ENCODE measurements around the gene SSNA1. TPM values are rescaled to one million over a fixed set of nuclear protein-coding genes. Genes with fewer than 3 reads are reported as not detected.

Gene SSNA1
- total and polyA plus RNA-seq, 12 donors = 13.2 to 138 (median 70.3) TPM

DNA sequence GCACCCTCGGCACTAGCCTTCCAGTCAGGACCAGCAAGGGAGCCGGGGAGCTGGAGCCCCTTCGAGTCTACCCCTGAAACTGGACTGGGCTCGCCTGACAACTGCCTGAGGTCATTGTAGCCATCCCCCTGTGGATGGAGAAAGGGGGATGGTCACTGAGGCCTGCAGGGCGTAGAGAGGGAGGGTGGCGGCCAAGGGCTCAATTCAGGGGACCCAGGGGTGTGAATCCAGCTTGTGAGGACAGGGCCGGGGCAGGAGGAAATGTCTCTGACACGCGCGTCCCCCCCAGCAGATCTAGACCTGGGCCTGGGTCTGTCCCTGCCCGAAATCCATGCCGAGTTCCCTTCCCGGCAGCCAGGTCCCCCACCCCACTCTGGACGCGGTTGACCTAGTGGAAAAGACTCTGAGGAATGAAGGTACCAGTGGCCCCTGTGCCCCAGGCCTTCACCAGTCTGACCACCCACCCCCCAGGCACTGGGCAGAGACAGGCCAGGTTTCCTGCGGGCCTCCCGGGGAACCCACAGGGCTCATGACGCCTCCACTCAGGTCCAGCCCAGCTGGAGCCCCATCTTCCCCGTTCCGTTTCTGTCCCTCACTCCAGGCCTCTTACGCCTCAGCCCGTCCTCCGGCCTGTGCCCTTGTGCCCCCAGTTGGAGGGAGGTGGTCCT lies 43.0 kb downstream of the SSNA1 start:
- Histone ChIP-seq H3K9me3 (replicated peaks in 1 of 3) (no peaks in the 10 kb centered on the region), H3K27me3 (peaks cover 50% of the 10 kb centered on the region), H3K36me3 (replicated peaks in 1 of 2) (no peaks in the 10 kb centered on the region), H3K4me3 (no peak overlapping the region), H3K4me1 (replicated peaks in 1 of 2) (peaks cover 0 to 6% of the 10 kb centered on the region in 2 donors), H3K27ac (no peak overlapping the region)
- no peak for DNase-seq
- 73 to 84% (median 78%) methylated on average over 18 to 23 of the region's 23 CpGs for WGBS, 4 donors
- no peak for TF ChIP-seq POLR2A (IDR thresholded peaks at IDR 0.05)
- TF ChIP-seq, protein P1, sequence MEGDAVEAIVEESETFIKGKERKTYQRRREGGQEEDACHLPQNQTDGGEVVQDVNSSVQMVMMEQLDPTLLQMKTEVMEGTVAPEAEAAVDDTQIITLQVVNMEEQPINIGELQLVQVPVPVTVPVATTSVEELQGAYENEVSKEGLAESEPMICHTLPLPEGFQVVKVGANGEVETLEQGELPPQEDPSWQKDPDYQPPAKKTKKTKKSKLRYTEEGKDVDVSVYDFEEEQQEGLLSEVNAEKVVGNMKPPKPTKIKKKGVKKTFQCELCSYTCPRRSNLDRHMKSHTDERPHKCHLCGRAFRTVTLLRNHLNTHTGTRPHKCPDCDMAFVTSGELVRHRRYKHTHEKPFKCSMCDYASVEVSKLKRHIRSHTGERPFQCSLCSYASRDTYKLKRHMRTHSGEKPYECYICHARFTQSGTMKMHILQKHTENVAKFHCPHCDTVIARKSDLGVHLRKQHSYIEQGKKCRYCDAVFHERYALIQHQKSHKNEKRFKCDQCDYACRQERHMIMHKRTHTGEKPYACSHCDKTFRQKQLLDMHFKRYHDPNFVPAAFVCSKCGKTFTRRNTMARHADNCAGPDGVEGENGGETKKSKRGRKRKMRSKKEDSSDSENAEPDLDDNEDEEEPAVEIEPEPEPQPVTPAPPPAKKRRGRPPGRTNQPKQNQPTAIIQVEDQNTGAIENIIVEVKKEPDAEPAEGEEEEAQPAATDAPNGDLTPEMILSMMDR (IDR thresholded peaks at IDR 0.05) = no peak
- intact Hi-C loops (cut with DNase I) = loop anchor here in 1 of 2 donors (10.0 kb wide), 1 partner anchor 447 kb away; no protein-coding TSS in a partner anchor

DNA sequence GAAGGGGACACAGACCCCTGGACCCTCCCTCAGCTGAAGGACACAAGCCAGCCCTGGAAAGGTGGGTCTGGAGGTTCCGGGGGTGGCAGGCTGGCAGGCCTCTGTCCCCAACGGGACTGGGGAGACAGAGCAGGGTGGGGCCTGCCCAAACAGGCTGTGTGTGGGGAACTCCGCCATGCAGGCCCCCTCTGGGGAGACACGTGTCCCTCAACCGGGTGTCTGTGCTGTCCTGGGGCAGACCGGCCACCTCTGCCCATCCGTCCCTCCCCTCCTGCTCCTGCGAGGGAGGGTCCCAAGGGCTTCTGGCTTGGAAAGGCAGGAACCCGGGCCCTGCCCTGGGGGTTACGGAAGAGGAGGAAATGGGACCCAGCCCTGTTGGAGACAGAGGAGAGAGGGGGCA lies 43.6 kb downstream of the SSNA1 start:
- no peaks in the 10 kb centered on the region for H3K9me3 ChIP-seq (replicated peaks in 1 of 3)
- no peak for DNase-seq
- H3K27me3 ChIP-seq = peaks cover 50% of the 10 kb centered on the region
- intact Hi-C loops (cut with DNase I) = loop anchor here in 1 of 2 donors (10.0 kb wide), 1 partner anchor 447 kb away; no protein-coding TSS in a partner anchor
- TF ChIP-seq, protein P1 (IDR thresholded peaks at IDR 0.05) = no peak
- TF ChIP-seq POLR2A (IDR thresholded peaks at IDR 0.05) = no peak
- H3K36me3 ChIP-seq (replicated peaks in 1 of 2) = no peaks in the 10 kb centered on the region
- WGBS, 4 donors = 63 to 73% (median 68%) methylated on average over 3 to 10 of the region's 10 CpGs
- peaks cover 0 to 6% of the 10 kb centered on the region in 2 donors for H3K4me1 ChIP-seq (replicated peaks in 1 of 2)
- H3K4me3 ChIP-seq = no peak overlapping the region
- no peak overlapping the region for H3K27ac ChIP-seq

DNA sequence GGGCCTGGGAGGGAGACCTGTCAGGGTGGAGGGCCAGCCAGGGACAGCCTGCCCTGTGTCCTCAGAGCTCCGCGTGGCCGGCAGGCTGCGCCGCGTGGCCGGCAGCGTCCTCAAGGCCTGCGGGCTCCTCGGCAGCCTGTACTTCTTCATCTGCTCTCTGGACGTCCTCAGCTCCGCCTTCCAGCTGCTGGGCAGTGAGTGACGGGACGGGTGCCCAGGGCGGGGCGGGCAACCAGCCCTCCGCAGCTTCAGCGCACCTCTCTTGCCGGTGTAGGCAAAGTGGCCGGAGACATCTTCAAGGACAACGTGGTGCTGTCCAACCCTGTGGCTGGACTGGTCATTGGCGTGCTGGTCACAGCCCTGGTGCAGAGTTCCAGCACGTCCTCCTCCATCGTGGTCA lies 44.0 kb downstream of the SSNA1 start:
- no peaks in the 10 kb centered on the region for H3K36me3 ChIP-seq (replicated peaks in 1 of 2)
- intact Hi-C loops (cut with DNase I) = loop anchor here in 1 of 2 donors (10.0 kb wide), 1 partner anchor 448 kb away; no protein-coding TSS in a partner anchor
- TF ChIP-seq POLR2A (IDR thresholded peaks at IDR 0.05) = no peak
- TF ChIP-seq, protein P1 (IDR thresholded peaks at IDR 0.05) = no peak
- no peaks in the 10 kb centered on the region for H3K9me3 ChIP-seq (replicated peaks in 1 of 3)
- WGBS, 4 donors = 56 to 80% (median 69%) methylated on average over 5 to 24 of the region's 24 CpGs
- no peak for DNase-seq
- no peak overlapping the region for H3K4me3 ChIP-seq
- peaks cover 50% of the 10 kb centered on the region for H3K27me3 ChIP-seq
- peaks cover 0 to 6% of the 10 kb centered on the region in 2 donors for H3K4me1 ChIP-seq (replicated peaks in 1 of 2)
- no peak overlapping the region for H3K27ac ChIP-seq

DNA sequence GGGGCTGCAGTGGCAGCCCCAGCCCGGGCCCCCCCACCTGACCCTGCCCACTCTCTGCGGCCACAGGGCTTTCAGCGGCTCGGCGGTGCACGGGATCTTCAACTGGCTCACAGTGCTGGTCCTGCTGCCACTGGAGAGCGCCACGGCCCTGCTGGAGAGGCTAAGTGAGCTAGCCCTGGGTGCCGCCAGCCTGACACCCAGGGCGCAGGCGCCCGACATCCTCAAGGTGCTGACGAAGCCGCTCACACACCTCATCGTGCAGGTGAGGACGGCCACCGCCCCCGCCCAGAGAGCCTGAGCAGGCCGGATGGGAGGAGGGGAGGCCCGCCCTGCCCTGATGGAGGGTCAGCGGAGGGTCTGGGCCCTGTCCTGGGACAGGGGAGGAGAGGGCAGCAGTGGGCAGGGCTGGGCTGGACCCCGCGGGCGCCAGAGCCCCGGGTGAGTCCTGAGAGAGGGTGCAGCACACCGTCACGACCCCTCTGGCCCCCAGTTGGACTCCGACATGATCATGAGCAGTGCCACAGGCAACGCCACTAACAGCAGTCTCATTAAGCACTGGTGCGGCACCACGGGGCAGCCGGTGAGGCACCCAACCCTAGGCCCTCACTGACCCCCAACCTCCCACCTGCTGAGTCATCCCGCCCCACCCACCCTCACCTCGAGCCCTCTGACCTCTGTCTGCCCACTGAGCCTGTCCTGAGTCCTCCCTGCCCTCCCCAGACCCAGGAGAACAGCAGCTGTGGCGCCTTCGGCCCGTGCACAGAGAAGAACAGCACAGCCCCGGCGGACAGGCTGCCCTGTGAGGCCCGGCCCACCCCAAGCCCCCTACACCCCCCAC lies 44.9 kb downstream of the SSNA1 start:
- peaks cover 48% of the 10 kb centered on the region for H3K27me3 ChIP-seq
- no peak overlapping the region for H3K27ac ChIP-seq
- H3K9me3 ChIP-seq (replicated peaks in 1 of 3) = no peaks in the 10 kb centered on the region
- intact Hi-C loops (cut with DNase I) = loop anchor here in 1 of 2 donors (10.0 kb wide), 1 partner anchor 449 kb away; no protein-coding TSS in a partner anchor
- no peak for DNase-seq
- H3K4me1 ChIP-seq (replicated peaks in 1 of 2) = peaks cover 0 to 6% of the 10 kb centered on the region in 2 donors
- TF ChIP-seq, protein P1 (IDR thresholded peaks at IDR 0.05) = no peak
- no peak for TF ChIP-seq POLR2A (IDR thresholded peaks at IDR 0.05)
- no peaks in the 10 kb centered on the region for H3K36me3 ChIP-seq (replicated peaks in 1 of 2)
- no peak overlapping the region for H3K4me3 ChIP-seq
- WGBS, 4 donors = 64 to 76% (median 69%) methylated on average over 5 to 40 of the region's 40 CpGs
